Measurements from ENCODE around the gene TMEM156.

TMEM156 gene

GRCh38 chr4:38987491-38987890, 44.7 kb downstream of the TMEM156 start:
- FAIRE-seq, result peak; percentile 75
- DNase-seq (ENCODE audit: insufficient read length), result no peak
- TF ChIP-seq POLR2AphosphoS5 (IDR thresholded peaks at IDR 0.05; ENCODE audit: low read depth, low read length) (no peak), TAF1 (IDR thresholded peaks at IDR 0.05; ENCODE audit: borderline replicate concordance, low read depth, low read length) (no peak), POLR2A (IDR thresholded peaks at IDR 0.05; ENCODE audit: low read depth, low read length) (no peak)

- TF ChIP-seq TAF1 (IDR thresholded peaks at IDR 0.05; ENCODE audit: borderline replicate concordance, low read depth, low read length) (no peak), POLR2AphosphoS5 (IDR thresholded peaks at IDR 0.05; ENCODE audit: low read depth, low read length) (no peak), POLR2A (IDR thresholded peaks at IDR 0.05; ENCODE audit: low read depth, low read length) (no peak)
- peak; percentile 85 for FAIRE-seq
Observed at GRCh38 chr4:38985410-38986100, 46.7 kb downstream of the TMEM156 start.

GRCh38 chr4:38983787-38984598, 48.2 kb downstream of the TMEM156 start:
- no peak for DNase-seq (ENCODE audit: insufficient read length)
- no peak for FAIRE-seq
- TF ChIP-seq TAF1 (IDR thresholded peaks at IDR 0.05; ENCODE audit: borderline replicate concordance, low read depth, low read length) (no peak), POLR2A (IDR thresholded peaks at IDR 0.05; ENCODE audit: low read depth, low read length) (no peak), POLR2AphosphoS5 (IDR thresholded peaks at IDR 0.05; ENCODE audit: low read depth, low read length) (no peak)

More at GRCh38 chr4:38985410-38986100, 46.7 kb downstream of the TMEM156 start:
- no peak for DNase-seq (ENCODE audit: insufficient read length)

- FAIRE-seq (no peak), DNase-seq (ENCODE audit: insufficient read length) (no peak)
- TF ChIP-seq POLR2A (IDR thresholded peaks at IDR 0.05; ENCODE audit: low read depth, low read length) (no peak), TAF1 (IDR thresholded peaks at IDR 0.05; ENCODE audit: borderline replicate concordance, low read depth, low read length) (no peak), POLR2AphosphoS5 (IDR thresholded peaks at IDR 0.05; ENCODE audit: low read depth, low read length) (no peak)
Observed at GRCh38 chr4:38983291-38983690, 48.9 kb downstream of the TMEM156 start.

GRCh38 chr4:38982361-38983095, 49.7 kb downstream of the TMEM156 start:
- DNase-seq (ENCODE audit: insufficient read length), result no peak
- TF ChIP-seq POLR2A (IDR thresholded peaks at IDR 0.05; ENCODE audit: low read depth, low read length) (no peak), POLR2AphosphoS5 (IDR thresholded peaks at IDR 0.05; ENCODE audit: low read depth, low read length) (no peak), TAF1 (IDR thresholded peaks at IDR 0.05; ENCODE audit: borderline replicate concordance, low read depth, low read length) (no peak)
- no peak for FAIRE-seq

GRCh38 chr4:38980903-38981676, 51.1 kb downstream of the TMEM156 start:
- TF ChIP-seq POLR2A (IDR thresholded peaks at IDR 0.05; ENCODE audit: low read depth, low read length) (no peak), POLR2AphosphoS5 (IDR thresholded peaks at IDR 0.05; ENCODE audit: low read depth, low read length) (no peak), TAF1 (IDR thresholded peaks at IDR 0.05; ENCODE audit: borderline replicate concordance, low read depth, low read length) (no peak)
- FAIRE-seq, result peak; percentile 27

GRCh38 chr4:38979511-38980230, 52.5 kb downstream of the TMEM156 start:
- FAIRE-seq (no peak), DNase-seq (ENCODE audit: insufficient read length) (no peak)
- TF ChIP-seq POLR2A (IDR thresholded peaks at IDR 0.05; ENCODE audit: low read depth, low read length), result no peak
- TF ChIP-seq POLR2AphosphoS5 (IDR thresholded peaks at IDR 0.05; ENCODE audit: low read depth, low read length), result no peak
- TF ChIP-seq TAF1 (IDR thresholded peaks at IDR 0.05; ENCODE audit: borderline replicate concordance, low read depth, low read length), result no peak

More at GRCh38 chr4:38980903-38981676, 51.1 kb downstream of the TMEM156 start:
- DNase-seq (ENCODE audit: insufficient read length), result no peak

GRCh38 chr4:38979081-38979480, 53.1 kb downstream of the TMEM156 start:
- no peak for FAIRE-seq
- TF ChIP-seq POLR2AphosphoS5 (IDR thresholded peaks at IDR 0.05; ENCODE audit: low read depth, low read length), result no peak
- TF ChIP-seq TAF1 (IDR thresholded peaks at IDR 0.05; ENCODE audit: borderline replicate concordance, low read depth, low read length), result no peak
- no peak for TF ChIP-seq POLR2A (IDR thresholded peaks at IDR 0.05; ENCODE audit: low read depth, low read length)
- no peak for DNase-seq (ENCODE audit: insufficient read length)

- peak; percentile 67 for FAIRE-seq
- TF ChIP-seq TAF1 (IDR thresholded peaks at IDR 0.05; ENCODE audit: borderline replicate concordance, low read depth, low read length), result no peak
- TF ChIP-seq POLR2AphosphoS5 (IDR thresholded peaks at IDR 0.05; ENCODE audit: low read depth, low read length), result no peak
- no peak for TF ChIP-seq POLR2A (IDR thresholded peaks at IDR 0.05; ENCODE audit: low read depth, low read length)
- DNase-seq (ENCODE audit: insufficient read length), result no peak
Observed at GRCh38 chr4:38976308-38976707, 55.9 kb downstream of the TMEM156 start.

- TF ChIP-seq POLR2A (IDR thresholded peaks at IDR 0.05; ENCODE audit: low read depth, low read length), result no peak
- no peak for TF ChIP-seq POLR2AphosphoS5 (IDR thresholded peaks at IDR 0.05; ENCODE audit: low read depth, low read length)
- no peak for TF ChIP-seq TAF1 (IDR thresholded peaks at IDR 0.05; ENCODE audit: borderline replicate concordance, low read depth, low read length)
- FAIRE-seq (no peak), DNase-seq (ENCODE audit: insufficient read length) (no peak)
Observed at GRCh38 chr4:38968668-38969067, 63.5 kb downstream of the TMEM156 start.

All from GM12892 (cell line).